Endothelial cell of umbilical vein (primary cell): ENCODE results near the gene SAE1. TPM values are rescaled to one million over a fixed set of nuclear protein-coding genes. Genes with fewer than 3 reads are reported as not detected.

Source experiments
- BruUV-seq: library from RNA; stranded (reverse); fragments of 400-500 nt; replicated peaks from 2 replicates; lab custom pipeline; 2021; lab: Mats Ljungman, UMichigan
- CTCF ChIA-PET: fragments of 300-600, 350-600 bp; sonication (Branson Sonifier 250); formaldehyde crosslinking; loops from one replicate; lab custom pipeline; 2021; ENCODE audit warnings: antibody characterized with exemption, inconsistent platforms; lab: Charles Lee
- POLR2A ChIA-PET: fragments of 300-600, 350-600 bp; sonication (Branson Sonifier 250); formaldehyde crosslinking; loops from one replicate; lab custom pipeline; 2021; ENCODE audit warnings: antibody characterized with exemption, inconsistent platforms; lab: Charles Lee
- DNase-seq: peaks from one replicate; pipeline ENCODE4 v3.0.0-alpha.2; 2011; ENCODE audit warnings: low read depth, low spot score
- FAIRE-seq: peaks from 2 replicates; lab custom pipeline; 2011; peaks lifted over from hg19 to GRCh38; lab: Jason Lieb, UNC
- H2AFZ ChIP-seq: 2 replicates; pipeline ENCODE4 v1.6.0; 2012; ENCODE audit warnings: low read depth, low read length, control low read depth, inconsistent platforms
- H3K27ac ChIP-seq: 2 replicates; pipeline ENCODE4 v1.5.1; 2011; ENCODE audit warnings: low read depth, mild to moderate bottlenecking, control low read depth, low read length, moderate library complexity; ENCODE audit not compliant: insufficient read depth
- H3K27me3 ChIP-seq, 2 experiments: 2 replicates each; pipeline versions ENCODE4 v1.6.0 to v1.6.1; 2011; ENCODE audit warnings: low read length in 2 of 2, mixed read lengths in 1 of 2; ENCODE audit not compliant: control insufficient read depth in 2 of 2, insufficient read depth in 2 of 2
- H3K36me3 ChIP-seq, 2 experiments: 2 replicates in 1 of 2; 3 replicates in 1 of 2; pipeline ENCODE4 v1.5.1; 2011; ENCODE audit warnings: low read length in 2 of 2, mild to moderate bottlenecking in 1 of 2, moderate library complexity in 1 of 2; ENCODE audit not compliant: control insufficient read depth in 2 of 2, insufficient read depth in 2 of 2; ENCODE audit errors: extremely low read depth in 1 of 2
- H3K4me1 ChIP-seq: 3 replicates; pipeline ENCODE4 v1.5.1; 2011; ENCODE audit warnings: mild to moderate bottlenecking, low read length; ENCODE audit not compliant: control insufficient read depth, insufficient read depth; ENCODE audit errors: extremely low read depth
- H3K4me2 ChIP-seq: 2 replicates; pipeline ENCODE4 v1.6.1; 2011; ENCODE audit warnings: low read length, control low read depth, mixed read lengths; ENCODE audit not compliant: insufficient read depth
- H3K4me3 ChIP-seq, 3 experiments: fragments of 200-600 bp in 1 of 3; sonication (generic), shearing (Covaris generic) in 1 of 3; replicated peaks in 1 of 3; 2 replicates each; pipeline ENCODE4 v1.5.1; 2011 to 2016; ENCODE audit warnings: control low read depth in 3 of 3, low read length in 3 of 3, mild to moderate bottlenecking in 2 of 3, inconsistent platforms in 1 of 3, low read depth in 1 of 3, moderate library complexity in 1 of 3; ENCODE audit not compliant: insufficient read depth in 1 of 3
- H3K79me2 ChIP-seq: 2 replicates; pipeline ENCODE4 v1.6.0; 2012; ENCODE audit warnings: low read length, inconsistent platforms; ENCODE audit not compliant: control insufficient read depth, insufficient read depth
- H3K9ac ChIP-seq: replicated peaks from 2 replicates; pipeline ENCODE3; 2011; ENCODE audit warnings: low read length, control low read depth; ENCODE audit not compliant: insufficient read depth; ENCODE audit errors: extremely low read depth
- H3K9me1 ChIP-seq: replicated peaks from 3 replicates; pipeline ENCODE4 v1.6.0; 2011; ENCODE audit warnings: mild to moderate bottlenecking, low read length; ENCODE audit not compliant: control insufficient read depth, insufficient read depth; ENCODE audit errors: extremely low read depth
- H3K9me3 ChIP-seq: replicated peaks from 2 replicates; pipeline ENCODE4 v1.5.1; 2012; ENCODE audit warnings: low read length, inconsistent platforms; ENCODE audit not compliant: control insufficient read depth, insufficient read depth
- H4K20me1 ChIP-seq: replicated peaks from 2 replicates; pipeline ENCODE3; 2011; ENCODE audit warnings: mild to moderate bottlenecking, low read length; ENCODE audit not compliant: control insufficient read depth, insufficient read depth; ENCODE audit errors: extremely low read depth
- EZH2 ChIP-seq: IDR thresholded peaks from 2 replicates; pipeline ENCODE4 v1.6.1; 2012; ENCODE audit warnings: borderline replicate concordance, low read depth, mild to moderate bottlenecking, moderate library complexity, low read length, inconsistent platforms; ENCODE audit not compliant: severe bottlenecking
- FOS ChIP-seq: IDR thresholded peaks from 2 replicates; pipeline ENCODE4 v1.6.1; 2011; ENCODE audit warnings: mild to moderate bottlenecking, low read length, moderate library complexity, borderline replicate concordance; ENCODE audit not compliant: insufficient read depth
- GATA2 ChIP-seq: IDR thresholded peaks from 2 replicates; pipeline ENCODE4 v1.7.0; 2011; ENCODE audit warnings: low read depth, mild to moderate bottlenecking, moderate library complexity, mixed read lengths, low read length; ENCODE audit not compliant: insufficient read length, insufficient read depth
- JUN ChIP-seq: IDR thresholded peaks from 2 replicates; pipeline ENCODE4 v1.6.1; 2011; ENCODE audit warnings: borderline replicate concordance, low read depth; ENCODE audit not compliant: insufficient read length, insufficient read depth
- MYC ChIP-seq: IDR thresholded peaks from one replicate; pipeline ENCODE4 v1.6.1; 2011; ENCODE audit warnings: mild to moderate bottlenecking, low read depth, low read length
- POLR2A ChIP-seq: IDR thresholded peaks from 2 replicates; pipeline ENCODE4 v1.6.1; 2012; ENCODE audit warnings: low read depth, mild to moderate bottlenecking, control low read depth, low read length
- POLR2AphosphoS5 ChIP-seq: IDR thresholded peaks from 2 replicates; pipeline ENCODE4 v1.6.1; 2012; ENCODE audit warnings: low read depth, mild to moderate bottlenecking, control low read depth, low read length, moderate library complexity; ENCODE audit not compliant: insufficient read depth
- dilution Hi-C: fragments of 300-500 bp; cut with MboI; formaldehyde crosslinking; loops from one replicate; pipeline ENCODE4 v1.15.0; 2019; ENCODE audit warnings: low sequenced_read_pairs; ENCODE audit not compliant: extremely low pct_ligation_motif_present
- intact Hi-C: fragments of 100-400 bp; cut with micrococcal nuclease; formaldehyde crosslinking; loops from one replicate; pipeline ENCODE4 v1.10.0; 2022
- polyA plus RNA-seq, 4 experiments: library from polyadenylated mRNA; depleted of rRNA in 3 of 4; stranded (reverse) in 3 of 4; unstranded in 1 of 4; fragments of >200 nt; gene quantifications; 2 replicates each; pipeline versions ENCODE4 v1.2.1 to v1.2.3, GENCODE V29; 2011 to 2012; ENCODE audit warnings: missing spikeins in 1 of 4
- total RNA-seq: library from RNA; stranded (reverse); gene quantifications from 2 replicates; pipeline ENCODE4 v1.2.3, GENCODE V29; 2021
- TF ChIP-seq, protein P1 (sequence below), 2 donors: IDR thresholded peaks; 1 replicate in 1 of 2; 2 replicates in 1 of 2; pipeline ENCODE4 v1.5.1; 2011; ENCODE audit warnings: low read length in 2 of 2, mild to moderate bottlenecking in 2 of 2, moderate library complexity in 2 of 2, control low read depth in 1 of 2, inconsistent platforms in 1 of 2, low read depth in 1 of 2; ENCODE audit not compliant: insufficient read depth in 1 of 2; ENCODE audit errors: extremely low read depth in 1 of 2
- TF ChIP-seq, protein P2 (sequence below): IDR thresholded peaks from 2 replicates; pipeline ENCODE4 v1.6.1; 2011; ENCODE audit not compliant: insufficient read depth, insufficient read length

Gene SAE1
- total and polyA plus RNA-seq, 2 donors (not counting 3 experiments of a cell fraction or from before 2014, with no cell fraction given), result 165 to 219 TPM

DNA sequence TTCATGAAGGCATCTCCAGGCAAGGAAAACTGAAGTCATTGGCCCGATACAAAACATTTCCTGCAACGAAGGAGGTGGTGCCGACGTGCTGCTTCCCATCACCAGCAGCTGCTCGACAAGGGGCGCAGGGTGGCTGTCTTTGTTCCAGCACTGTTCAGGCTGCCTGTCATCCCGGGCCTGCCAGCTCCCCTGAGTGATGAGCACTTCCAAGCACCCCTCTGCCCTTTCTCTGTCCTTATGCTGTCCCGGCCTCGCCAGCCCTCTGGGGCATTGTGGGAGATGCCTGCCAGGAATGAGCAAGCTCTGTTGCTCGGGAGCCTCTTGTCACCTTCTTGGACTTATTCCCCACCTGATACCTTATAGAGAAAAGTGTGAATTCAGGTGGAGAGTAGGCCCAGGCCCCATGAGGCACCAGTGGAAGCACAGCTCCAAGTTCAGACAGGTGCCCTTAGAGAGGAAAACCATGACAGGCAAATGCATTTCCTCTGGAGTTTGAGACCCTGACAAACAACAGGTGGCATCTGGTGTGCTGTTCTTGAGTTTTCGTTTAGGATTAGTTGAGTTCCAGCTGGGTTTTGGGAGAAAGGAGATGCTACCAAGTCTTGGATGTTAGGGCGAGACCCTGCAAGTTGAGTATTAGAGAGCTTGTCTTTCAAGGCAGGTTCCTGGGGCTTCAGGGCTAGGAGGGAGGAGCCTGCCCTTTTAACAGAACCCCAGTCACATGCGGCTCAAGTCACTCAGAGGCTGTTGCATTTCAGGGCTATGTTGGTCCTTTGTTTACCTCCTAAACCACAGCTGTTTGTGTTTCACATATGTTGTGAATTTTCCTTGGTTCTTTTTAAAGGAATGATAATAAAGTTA lies 78.9 kb downstream of the SAE1 start:
- DNase-seq (no peak), FAIRE-seq (no peak)
- peaks cover 13% of the 10 kb centered on the region in 2 experiments for H3K36me3 ChIP-seq
- no peaks in the 10 kb centered on the region for H3K9me3 ChIP-seq
- no peak overlapping the region for H3K27ac ChIP-seq
- H4K20me1 ChIP-seq, result no peaks in the 10 kb centered on the region
- intact Hi-C loops (loop anchor here (1.0 kb wide), 3 partner anchors 17 to 60 kb away; no protein-coding TSS in a partner anchor), dilution Hi-C loops (loop anchor here (10.0 kb wide), 1 partner anchor 55 kb away; no protein-coding TSS in a partner anchor)
- no peak overlapping the region for H3K9ac ChIP-seq
- no peaks in the 10 kb centered on the region for H3K79me2 ChIP-seq
- H3K9me1 ChIP-seq, result no peaks in the 10 kb centered on the region
- BruUV-seq, result TSS peak; percentile 79
- ChIA-PET POLR2A (interaction anchor here (0.8 to 2.1 kb wide), 2 partner anchors 16 to 35 kb away, joined by 3 to 16 read pairs; no protein-coding TSS in a partner anchor), CTCF (interaction anchor here (0.6 to 10.6 kb wide), 18 partner anchors 10 to 982 kb away, joined by 3 to 533 read pairs (median 12); partner anchors contain the start of gene ZC3H4)
- no peak overlapping the region for H3K4me3 ChIP-seq
- H2AFZ ChIP-seq, result no peak overlapping the region
- TF ChIP-seq JUN, result no peak
- no peak for TF ChIP-seq POLR2A
- no peak for TF ChIP-seq EZH2
- TF ChIP-seq, protein P1, sequence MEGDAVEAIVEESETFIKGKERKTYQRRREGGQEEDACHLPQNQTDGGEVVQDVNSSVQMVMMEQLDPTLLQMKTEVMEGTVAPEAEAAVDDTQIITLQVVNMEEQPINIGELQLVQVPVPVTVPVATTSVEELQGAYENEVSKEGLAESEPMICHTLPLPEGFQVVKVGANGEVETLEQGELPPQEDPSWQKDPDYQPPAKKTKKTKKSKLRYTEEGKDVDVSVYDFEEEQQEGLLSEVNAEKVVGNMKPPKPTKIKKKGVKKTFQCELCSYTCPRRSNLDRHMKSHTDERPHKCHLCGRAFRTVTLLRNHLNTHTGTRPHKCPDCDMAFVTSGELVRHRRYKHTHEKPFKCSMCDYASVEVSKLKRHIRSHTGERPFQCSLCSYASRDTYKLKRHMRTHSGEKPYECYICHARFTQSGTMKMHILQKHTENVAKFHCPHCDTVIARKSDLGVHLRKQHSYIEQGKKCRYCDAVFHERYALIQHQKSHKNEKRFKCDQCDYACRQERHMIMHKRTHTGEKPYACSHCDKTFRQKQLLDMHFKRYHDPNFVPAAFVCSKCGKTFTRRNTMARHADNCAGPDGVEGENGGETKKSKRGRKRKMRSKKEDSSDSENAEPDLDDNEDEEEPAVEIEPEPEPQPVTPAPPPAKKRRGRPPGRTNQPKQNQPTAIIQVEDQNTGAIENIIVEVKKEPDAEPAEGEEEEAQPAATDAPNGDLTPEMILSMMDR (IDR thresholded peaks at IDR 0.05; ENCODE audit: extremely low read depth in 1 of 2, insufficient read depth in 1 of 2, low read depth in 1 of 2, low read length in 2 of 2), result no peak
- no peak for TF ChIP-seq GATA2
- no peak for TF ChIP-seq POLR2AphosphoS5
- TF ChIP-seq, protein P2, sequence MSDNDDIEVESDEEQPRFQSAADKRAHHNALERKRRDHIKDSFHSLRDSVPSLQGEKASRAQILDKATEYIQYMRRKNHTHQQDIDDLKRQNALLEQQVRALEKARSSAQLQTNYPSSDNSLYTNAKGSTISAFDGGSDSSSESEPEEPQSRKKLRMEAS, result no peak
- no peak for TF ChIP-seq MYC
- TF ChIP-seq FOS, result no peak
- no peaks in the 10 kb centered on the region for H3K27me3 ChIP-seq
- H3K4me1 ChIP-seq, result peaks cover 8% of the 10 kb centered on the region
- no peak overlapping the region for H3K4me2 ChIP-seq
